Measurements from ENCODE around the gene CFAP52.

CFAP52 gene

DNA sequence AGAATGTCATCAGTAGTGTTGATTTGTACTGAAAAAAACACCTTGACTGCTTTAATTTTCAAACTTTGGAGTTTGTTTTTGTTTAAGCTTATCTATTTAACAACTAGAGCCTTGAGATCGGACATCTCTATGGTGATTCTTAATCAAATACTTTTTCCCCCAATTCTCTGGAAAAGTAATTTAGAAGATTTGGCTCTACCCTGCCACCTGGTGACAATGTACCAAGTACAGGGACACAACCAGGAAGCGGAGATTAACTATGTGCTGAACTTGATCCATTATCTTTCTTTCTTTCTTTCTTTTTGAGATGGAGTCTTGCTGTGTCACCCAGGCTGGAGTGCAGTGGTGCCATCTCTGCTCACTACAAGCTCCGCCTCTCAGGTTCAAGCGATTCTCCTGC, 99.6 kb downstream of the CFAP52 start:
- H3K4me3 ChIP-seq (ENCODE audit: low read depth, low read length): no peak overlapping the region
- TF ChIP-seq, protein P1, sequence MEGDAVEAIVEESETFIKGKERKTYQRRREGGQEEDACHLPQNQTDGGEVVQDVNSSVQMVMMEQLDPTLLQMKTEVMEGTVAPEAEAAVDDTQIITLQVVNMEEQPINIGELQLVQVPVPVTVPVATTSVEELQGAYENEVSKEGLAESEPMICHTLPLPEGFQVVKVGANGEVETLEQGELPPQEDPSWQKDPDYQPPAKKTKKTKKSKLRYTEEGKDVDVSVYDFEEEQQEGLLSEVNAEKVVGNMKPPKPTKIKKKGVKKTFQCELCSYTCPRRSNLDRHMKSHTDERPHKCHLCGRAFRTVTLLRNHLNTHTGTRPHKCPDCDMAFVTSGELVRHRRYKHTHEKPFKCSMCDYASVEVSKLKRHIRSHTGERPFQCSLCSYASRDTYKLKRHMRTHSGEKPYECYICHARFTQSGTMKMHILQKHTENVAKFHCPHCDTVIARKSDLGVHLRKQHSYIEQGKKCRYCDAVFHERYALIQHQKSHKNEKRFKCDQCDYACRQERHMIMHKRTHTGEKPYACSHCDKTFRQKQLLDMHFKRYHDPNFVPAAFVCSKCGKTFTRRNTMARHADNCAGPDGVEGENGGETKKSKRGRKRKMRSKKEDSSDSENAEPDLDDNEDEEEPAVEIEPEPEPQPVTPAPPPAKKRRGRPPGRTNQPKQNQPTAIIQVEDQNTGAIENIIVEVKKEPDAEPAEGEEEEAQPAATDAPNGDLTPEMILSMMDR (IDR thresholded peaks at IDR 0.05; ENCODE audit: low read depth, low read length): no peak

DNA sequence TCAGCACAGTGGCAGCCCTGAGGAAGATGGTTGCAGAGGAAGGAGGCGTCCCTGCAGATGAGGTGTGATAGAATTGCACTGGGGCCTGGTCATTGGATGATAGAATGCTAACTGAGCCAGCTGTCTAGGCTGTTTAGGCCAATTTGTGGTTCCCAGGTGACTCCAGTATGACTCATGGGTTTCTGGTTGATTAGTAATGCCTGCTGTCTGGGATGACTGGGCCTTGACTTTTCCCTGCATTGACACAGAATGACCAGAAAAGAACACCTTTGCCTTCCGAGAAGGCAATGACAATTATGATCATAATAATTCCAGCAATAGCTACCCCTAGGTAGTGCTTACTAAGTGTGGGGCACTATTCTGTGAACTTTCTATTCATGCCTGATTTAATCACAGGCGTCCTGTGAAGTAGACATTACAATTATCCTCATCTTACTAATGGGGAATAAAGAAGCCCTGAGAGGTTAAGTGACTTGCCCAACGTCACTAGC, 100.4 kb downstream of the CFAP52 start:
- no peak overlapping the region for H3K4me3 ChIP-seq (ENCODE audit: low read depth, low read length)
- TF ChIP-seq, protein P1 (IDR thresholded peaks at IDR 0.05; ENCODE audit: low read depth, low read length): no peak

DNA sequence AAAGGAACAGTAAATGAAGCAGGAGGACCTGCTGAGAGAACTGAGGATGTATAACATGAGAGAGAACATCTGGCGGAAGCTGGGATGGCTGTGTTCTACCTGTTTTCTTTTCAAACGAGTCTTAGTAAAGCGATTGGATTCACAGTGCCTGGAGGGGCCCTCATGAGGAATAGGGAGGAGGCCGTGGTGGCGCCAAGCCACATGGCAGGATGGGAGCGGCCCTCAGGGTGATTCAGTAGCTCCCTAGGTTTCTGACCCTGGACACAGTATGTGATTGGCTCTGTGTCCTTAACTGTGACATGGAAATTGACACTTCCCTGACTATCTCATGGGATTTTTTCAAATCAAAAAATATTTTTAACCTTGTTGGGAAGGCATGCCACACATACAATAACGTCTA, 101.0 kb downstream of the CFAP52 start:
- TF ChIP-seq, protein P1 (IDR thresholded peaks at IDR 0.05; ENCODE audit: low read depth, low read length): no peak
- no peak overlapping the region for H3K4me3 ChIP-seq (ENCODE audit: low read depth, low read length)

DNA sequence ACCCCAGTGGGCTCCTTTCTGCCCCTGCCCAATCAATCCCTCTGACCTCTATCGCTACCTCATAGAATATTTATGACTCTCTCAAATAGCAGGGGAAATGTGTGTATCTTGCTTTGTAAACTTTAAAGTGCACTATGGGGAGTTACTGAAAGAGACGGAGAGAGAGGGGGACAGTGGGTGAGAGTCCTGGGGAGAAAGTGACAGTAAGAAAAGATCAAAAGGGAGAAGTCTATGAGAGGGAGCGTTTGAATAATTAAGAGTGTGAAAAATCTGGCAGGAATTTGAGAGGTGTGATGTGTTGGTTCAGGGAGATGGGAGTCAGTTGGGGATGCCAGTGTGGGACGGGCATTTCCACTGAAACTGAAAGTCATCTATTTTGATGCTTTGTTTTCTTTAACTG, 101.5 kb downstream of the CFAP52 start:
- TF ChIP-seq, protein P1 (IDR thresholded peaks at IDR 0.05; ENCODE audit: low read depth, low read length): no peak
- H3K4me3 ChIP-seq (ENCODE audit: low read depth, low read length): no peak overlapping the region

DNA sequence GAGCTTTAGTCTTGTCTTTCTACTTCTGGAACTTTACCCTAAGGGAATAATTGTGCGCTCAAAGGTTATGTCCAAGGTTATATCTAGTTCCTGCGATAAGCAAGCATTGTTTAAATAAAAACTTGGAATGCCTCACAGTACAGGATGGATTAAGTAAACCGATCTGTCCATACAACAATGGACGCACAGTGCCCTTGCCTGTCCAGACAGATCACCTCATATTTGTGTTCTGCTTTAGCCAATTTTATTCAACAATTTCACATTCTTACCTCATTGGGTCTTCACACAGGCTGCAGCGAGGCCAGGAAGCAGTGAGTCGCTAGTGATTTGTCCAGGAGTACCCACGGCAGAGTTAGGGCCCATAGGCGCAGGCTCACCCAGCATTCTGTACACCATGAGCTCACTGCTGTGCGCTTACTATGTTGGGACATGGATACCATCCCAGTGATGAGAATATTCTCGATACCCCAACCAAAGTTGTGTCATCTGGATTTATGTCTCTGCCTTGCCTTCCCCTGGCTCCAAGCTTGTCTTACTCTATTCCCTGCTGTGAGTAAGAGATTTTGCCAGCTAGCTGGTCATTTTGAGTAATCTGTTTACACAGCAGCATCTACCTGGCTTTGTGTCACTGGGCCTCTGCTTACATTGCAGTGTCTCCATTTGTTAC, 108.6 kb downstream of the CFAP52 start:
- no peak overlapping the region for H3K4me3 ChIP-seq (ENCODE audit: low read depth, low read length)
- TF ChIP-seq, protein P1 (IDR thresholded peaks at IDR 0.05; ENCODE audit: low read depth, low read length): no peak

All from WI38 (cell line).